SK-N-MC (cell line): ENCODE results near the gene ACSL4.

Experiments
- EZH2 ChIP-seq: fragments of 200-600 bp; sonication (generic); IDR thresholded peaks from one replicate; pipeline ENCODE4 v1.6.1; 2017; ENCODE audit warnings: antibody characterized with exemption
- POLR2AphosphoS5 ChIP-seq: IDR thresholded peaks from 2 replicates; pipeline ENCODE4 v1.6.1; 2012; ENCODE audit warnings: mild to moderate bottlenecking, low read depth, low read length, borderline replicate concordance

DNA sequence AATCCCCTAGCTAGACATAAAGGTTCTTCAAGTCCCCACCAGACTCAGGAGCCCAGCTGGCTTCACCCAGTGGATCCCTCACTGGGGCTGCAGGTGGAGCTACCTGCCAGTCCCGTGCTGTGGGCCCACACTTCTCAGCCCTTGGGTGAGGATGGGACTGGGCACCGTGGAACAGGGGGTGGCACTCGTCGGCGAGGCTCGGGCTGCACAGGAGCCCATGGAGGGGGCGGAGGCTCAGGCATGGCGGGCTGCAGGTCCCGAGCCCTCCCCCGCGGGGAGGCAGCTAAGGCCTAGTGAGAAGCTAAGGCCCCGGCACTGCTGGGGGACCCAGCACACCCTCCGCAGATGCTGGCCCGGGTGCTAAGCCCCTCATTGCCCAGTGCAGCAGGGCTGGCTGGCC, 16.1 kb upstream of the ACSL4 start:
- TF ChIP-seq POLR2AphosphoS5, result no peak
- no peak for TF ChIP-seq EZH2
